HCT116 (cell line): ENCODE measurements around the gene BTBD10. TPM values are rescaled to one million over a fixed set of nuclear protein-coding genes. Genes with fewer than 3 reads are reported as not detected.

ENCODE experiments used
- ATAC-seq: fragments of 200-7000 bp; cut with Tn5 transposase; 2 replicates; pipeline ENCODE4 v1.9.1; 2020; ENCODE audit warnings: mild to moderate bottlenecking, moderate library complexity
- BruUV-seq: library from RNA; stranded (reverse); fragments of 400-500 nt; replicated peaks from 2 replicates; lab custom pipeline; 2021; lab: Mats Ljungman, UMichigan
- CTCF ChIA-PET: fragments of 300-600 bp; sonication (Branson Sonifier 250); formaldehyde crosslinking; loops from one replicate; lab custom pipeline; 2021; ENCODE audit warnings: antibody characterized with exemption; lab: Charles Lee
- POLR2A ChIA-PET: fragments of 300-600, 350-600 bp; sonication (Branson Sonifier 250); formaldehyde crosslinking; loops from one replicate; lab custom pipeline; 2021; ENCODE audit warnings: antibody characterized with exemption; lab: Charles Lee
- RAD21 ChIA-PET, 2 experiments: fragments of 300-600 bp; sonication (Branson Sonifier 250); formaldehyde crosslinking; loops; one replicate each; lab custom pipeline; 2023; ENCODE audit warnings: low total read pairs in 2 of 2; ENCODE audit not compliant: uncharacterized antibody in 2 of 2, unreplicated experiment in 2 of 2, low non-redundant PET in 1 of 2; lab: Charles Lee
- DNase-seq: peaks from one replicate; pipeline ENCODE4 v3.0.0-alpha.2; 2010; ENCODE audit warnings: low read depth, low spot score
- H2AFZ ChIP-seq: fragments of 200-600 bp; shearing (Covaris generic), sonication (generic); 2 replicates; pipeline ENCODE4 v1.6.1; 2017; ENCODE audit warnings: low read depth, mixed run types, mixed read lengths, antibody characterized with exemption, low read length; ENCODE audit not compliant: poor library complexity, severe bottlenecking
- H3K27ac ChIP-seq: 2 replicates; pipeline ENCODE4 v1.5.1; 2012; ENCODE audit warnings: low read depth, low read length
- H3K27me3 ChIP-seq: fragments of 200-600 bp; sonication (generic); 2 replicates; pipeline ENCODE4 v1.6.1; 2016; ENCODE audit warnings: mixed run types, low read length, mixed read lengths; ENCODE audit not compliant: insufficient read depth
- H3K36me3 ChIP-seq, 2 experiments: fragments of 200-500 bp in 1 of 2; fragments of 200-600 bp in 1 of 2; sonication (Bioruptor generic) in 1 of 2; sonication (generic) in 1 of 2; 2 replicates each; pipeline versions ENCODE4 v1.5.1 to v1.6.1; 2014 to 2016; ENCODE audit warnings: low read length in 2 of 2, inconsistent platforms in 1 of 2, mixed read lengths in 1 of 2, mixed run types in 1 of 2; ENCODE audit not compliant: insufficient read depth in 2 of 2, control insufficient read depth in 1 of 2
- H3K4me1 ChIP-seq, 2 experiments: fragments of 200-600 bp in 1 of 2; sonication (generic) in 1 of 2; 2 replicates each; pipeline versions ENCODE4 v1.5.1 to v1.6.1; 2012 to 2017; ENCODE audit warnings: low read length in 2 of 2, inconsistent platforms in 1 of 2, mild to moderate bottlenecking in 1 of 2, mixed read lengths in 1 of 2, mixed run types in 1 of 2, moderate library complexity in 1 of 2; ENCODE audit not compliant: insufficient read depth in 2 of 2, control insufficient read depth in 1 of 2
- H3K4me2 ChIP-seq: fragments of 200-600 bp; sonication (generic); 2 replicates; pipeline ENCODE4 v1.6.1; 2017; ENCODE audit warnings: mixed run types, low read length, mixed read lengths
- H3K4me3 ChIP-seq, 2 experiments: fragments of 200-600 bp in 1 of 2; sonication (generic) in 1 of 2; replicated peaks in 1 of 2; 2 replicates each; pipeline ENCODE4 v1.5.1; 2011 to 2016; ENCODE audit warnings: low read length in 2 of 2, control low read depth in 1 of 2, low read depth in 1 of 2, mild to moderate bottlenecking in 1 of 2, mixed read lengths in 1 of 2, mixed run types in 1 of 2
- H3K79me2 ChIP-seq: fragments of 200-600 bp; sonication (generic); 2 replicates; pipeline ENCODE4 v1.6.1; 2017; ENCODE audit warnings: mild to moderate bottlenecking, mixed run types, low read length, moderate library complexity, mixed read lengths; ENCODE audit not compliant: insufficient read depth
- H3K9ac ChIP-seq: fragments of 200-600 bp; sonication (generic); 2 replicates; pipeline ENCODE4 v1.6.1; 2016; ENCODE audit warnings: low read length, mixed read lengths
- H3K9me2 ChIP-seq: fragments of 200-600 bp; sonication (generic), shearing (Covaris generic); 2 replicates; pipeline ENCODE4 v1.6.1; 2017; ENCODE audit warnings: mixed run types, mild to moderate bottlenecking, moderate library complexity; ENCODE audit not compliant: insufficient read depth
- H3K9me3 ChIP-seq, 2 experiments: fragments of 200-500 bp in 1 of 2; fragments of 200-600 bp in 1 of 2; sonication (Bioruptor generic) in 1 of 2; sonication (generic) in 1 of 2; 2 replicates each; pipeline ENCODE4 v1.6.1; 2014 to 2017; ENCODE audit warnings: low read length in 2 of 2, mixed read lengths in 2 of 2, inconsistent platforms in 1 of 2, low read depth in 1 of 2, mild to moderate bottlenecking in 1 of 2, mixed run types in 1 of 2, moderate library complexity in 1 of 2; ENCODE audit not compliant: control insufficient read depth in 1 of 2, insufficient read depth in 1 of 2
- H4K20me1 ChIP-seq: fragments of 200-600 bp; sonication (generic), shearing (Covaris generic); 2 replicates; pipeline ENCODE4 v1.6.1; 2017; ENCODE audit warnings: mixed run types, mild to moderate bottlenecking, moderate library complexity; ENCODE audit not compliant: insufficient read depth
- CEBPB ChIP-seq: IDR thresholded peaks from 2 replicates; pipeline ENCODE4 v1.6.1; 2012; ENCODE audit warnings: low read depth
- EGR1 ChIP-seq: IDR thresholded peaks from 2 replicates; pipeline ENCODE4 v1.6.1; 2012; ENCODE audit warnings: low read depth
- EZH2 ChIP-seq: fragments of 200-600 bp; sonication (generic); IDR thresholded peaks from 2 replicates; pipeline ENCODE4 v1.6.1; 2017; ENCODE audit warnings: antibody characterized with exemption, mixed run types
- EZH2phosphoT487 ChIP-seq: fragments of 200-600 bp; IDR thresholded peaks from 2 replicates; pipeline ENCODE4 v1.6.1; 2018; ENCODE audit warnings: antibody characterized with exemption, borderline replicate concordance
- FOSL1 ChIP-seq: IDR thresholded peaks from 2 replicates; pipeline ENCODE4 v1.6.1; 2012; ENCODE audit warnings: low read depth
- POLR2A ChIP-seq: IDR thresholded peaks from 2 replicates; pipeline ENCODE4 v1.7.0; 2011; ENCODE audit warnings: borderline replicate concordance; ENCODE audit not compliant: insufficient read depth, insufficient read length; ENCODE audit errors: extremely low read depth
- RAD21 ChIP-seq: IDR thresholded peaks from 2 replicates; pipeline ENCODE4 v1.6.1; 2012; ENCODE audit warnings: low read depth, mild to moderate bottlenecking
- SIN3A ChIP-seq: IDR thresholded peaks from 2 replicates; pipeline ENCODE4 v1.6.1; 2012; ENCODE audit warnings: low read depth
- SRF ChIP-seq: IDR thresholded peaks from 2 replicates; pipeline ENCODE4 v1.6.1; 2012; ENCODE audit warnings: low read depth
- TCF7L2 ChIP-seq: IDR thresholded peaks from 2 replicates; pipeline ENCODE4 v1.7.0; 2011; ENCODE audit warnings: borderline replicate concordance, inconsistent platforms; ENCODE audit not compliant: insufficient read depth, insufficient read length; ENCODE audit errors: extremely low read depth
- YY1 ChIP-seq: IDR thresholded peaks from 2 replicates; pipeline ENCODE4 v1.6.1; 2011; ENCODE audit warnings: low read length, low read depth, moderate library complexity, mild to moderate bottlenecking; ENCODE audit not compliant: insufficient replicate concordance; ENCODE audit errors: extremely low read depth
- ZFX ChIP-seq: fragments of 450-650 bp; IDR thresholded peaks from 2 replicates; pipeline ENCODE4 v1.6.1; 2017
- intact Hi-C: fragments of 100-400 bp; cut with micrococcal nuclease; formaldehyde crosslinking; loops from 2 replicates; pipeline ENCODE4 v1.10.0; 2022
- total RNA-seq: library from RNA; stranded (reverse); gene quantifications from one replicate; pipeline ENCODE4 v1.2.1, GENCODE V29; 2021; ENCODE audit not compliant: unreplicated experiment
- TF ChIP-seq, protein P1 (sequence below), 3 experiments: fragments of 200-600 bp in 1 of 3; sonication (generic) in 1 of 3; IDR thresholded peaks in 2 of 3; conservative IDR thresholded peaks in 1 of 3; 2 replicates each; pipeline ENCODE4 v1.5.1; 2012 to 2017; ENCODE audit warnings: low read depth in 2 of 3, low read length in 2 of 3, antibody characterized with exemption in 1 of 3, borderline replicate concordance in 1 of 3, control low read depth in 1 of 3, mild to moderate bottlenecking in 1 of 3, mixed read lengths in 1 of 3, mixed run types in 1 of 3, moderate library complexity in 1 of 3; ENCODE audit not compliant: insufficient read depth in 1 of 3
- TF ChIP-seq, protein P2 (sequence below): IDR thresholded peaks from 2 replicates; pipeline ENCODE4 v1.6.1; 2012

The BTBD10 gene
- total RNA-seq, 1 experiment from 2014 or later, result 17.0 TPM

DNA sequence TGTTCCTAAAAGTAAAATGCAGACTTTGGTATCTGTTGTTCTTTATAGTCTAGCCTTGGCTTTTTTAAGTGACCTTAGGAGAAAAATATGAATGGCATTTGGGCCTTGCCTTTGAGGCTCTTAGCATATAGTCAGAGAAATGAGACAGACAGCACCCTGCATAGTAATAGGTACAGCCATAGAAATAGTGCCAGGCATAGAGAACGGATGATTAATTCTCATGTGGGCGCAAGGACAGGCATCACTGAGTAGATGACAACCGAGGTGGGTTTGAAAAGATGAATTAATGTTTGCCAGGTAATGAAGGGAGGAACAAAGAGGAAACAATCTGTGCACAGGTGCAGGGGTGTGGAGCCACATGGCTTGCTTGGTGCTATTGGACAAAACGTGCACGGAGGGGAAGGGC, 95.0 kb downstream of the BTBD10 start:
- Histone ChIP-seq H4K20me1 (no peaks in the 10 kb centered on the region), H3K9me3 (no peaks in the 10 kb centered on the region), H3K9ac (no peak overlapping the region), H3K79me2 (no peaks in the 10 kb centered on the region), H3K27me3 (no peaks in the 10 kb centered on the region), H3K4me2 (no peak overlapping the region), H2AFZ (no peak overlapping the region), H3K9me2 (no peaks in the 10 kb centered on the region), H3K27ac (no peak overlapping the region), H3K4me1 (peaks cover 0 to 12% of the 10 kb centered on the region in 2 experiments; a peak in 1 of 4 replicates), H3K4me3 (no peak overlapping the region), H3K36me3 (peaks cover 0 to 7% of the 10 kb centered on the region in 2 experiments; a peak in 2 of 4 replicates)
- ATAC-seq (no peak), DNase-seq (no peak)
- no peak for TF ChIP-seq SIN3A
- no peak for TF ChIP-seq EGR1
- TF ChIP-seq, protein P1, sequence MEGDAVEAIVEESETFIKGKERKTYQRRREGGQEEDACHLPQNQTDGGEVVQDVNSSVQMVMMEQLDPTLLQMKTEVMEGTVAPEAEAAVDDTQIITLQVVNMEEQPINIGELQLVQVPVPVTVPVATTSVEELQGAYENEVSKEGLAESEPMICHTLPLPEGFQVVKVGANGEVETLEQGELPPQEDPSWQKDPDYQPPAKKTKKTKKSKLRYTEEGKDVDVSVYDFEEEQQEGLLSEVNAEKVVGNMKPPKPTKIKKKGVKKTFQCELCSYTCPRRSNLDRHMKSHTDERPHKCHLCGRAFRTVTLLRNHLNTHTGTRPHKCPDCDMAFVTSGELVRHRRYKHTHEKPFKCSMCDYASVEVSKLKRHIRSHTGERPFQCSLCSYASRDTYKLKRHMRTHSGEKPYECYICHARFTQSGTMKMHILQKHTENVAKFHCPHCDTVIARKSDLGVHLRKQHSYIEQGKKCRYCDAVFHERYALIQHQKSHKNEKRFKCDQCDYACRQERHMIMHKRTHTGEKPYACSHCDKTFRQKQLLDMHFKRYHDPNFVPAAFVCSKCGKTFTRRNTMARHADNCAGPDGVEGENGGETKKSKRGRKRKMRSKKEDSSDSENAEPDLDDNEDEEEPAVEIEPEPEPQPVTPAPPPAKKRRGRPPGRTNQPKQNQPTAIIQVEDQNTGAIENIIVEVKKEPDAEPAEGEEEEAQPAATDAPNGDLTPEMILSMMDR (IDR thresholded peaks at IDR 0.05 in 2 of 3, conservative IDR thresholded peaks at IDR 0.05 in 1 of 3; ENCODE audit: borderline replicate concordance in 1 of 3, insufficient read depth in 1 of 3, low read depth in 2 of 3, low read length in 2 of 3), result no peak
- TF ChIP-seq EZH2, result no peak
- no peak for TF ChIP-seq RAD21
- no peak for TF ChIP-seq TCF7L2
- TF ChIP-seq CEBPB, result no peak
- TF ChIP-seq EZH2phosphoT487, result no peak
- no peak for TF ChIP-seq ZFX
- TF ChIP-seq YY1, result no peak
- no peak for TF ChIP-seq SRF
- TF ChIP-seq, protein P2, sequence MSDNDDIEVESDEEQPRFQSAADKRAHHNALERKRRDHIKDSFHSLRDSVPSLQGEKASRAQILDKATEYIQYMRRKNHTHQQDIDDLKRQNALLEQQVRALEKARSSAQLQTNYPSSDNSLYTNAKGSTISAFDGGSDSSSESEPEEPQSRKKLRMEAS, result no peak
- no peak for TF ChIP-seq POLR2A
- no peak for TF ChIP-seq FOSL1
- ChIA-PET POLR2A (no interaction called here), RAD21 (no interaction called here), CTCF (no interaction called here)
- BruUV-seq, result no TSS peak
- intact Hi-C loops, result no loop called here
